ENCODE results near the gene ADD2. TPM values are rescaled to one million over a fixed set of nuclear protein-coding genes. Genes with fewer than 3 reads are reported as not detected.

The ADD2 gene
- total RNA-seq, 1 donor from 2014 or later = 10.2 TPM

DNA sequence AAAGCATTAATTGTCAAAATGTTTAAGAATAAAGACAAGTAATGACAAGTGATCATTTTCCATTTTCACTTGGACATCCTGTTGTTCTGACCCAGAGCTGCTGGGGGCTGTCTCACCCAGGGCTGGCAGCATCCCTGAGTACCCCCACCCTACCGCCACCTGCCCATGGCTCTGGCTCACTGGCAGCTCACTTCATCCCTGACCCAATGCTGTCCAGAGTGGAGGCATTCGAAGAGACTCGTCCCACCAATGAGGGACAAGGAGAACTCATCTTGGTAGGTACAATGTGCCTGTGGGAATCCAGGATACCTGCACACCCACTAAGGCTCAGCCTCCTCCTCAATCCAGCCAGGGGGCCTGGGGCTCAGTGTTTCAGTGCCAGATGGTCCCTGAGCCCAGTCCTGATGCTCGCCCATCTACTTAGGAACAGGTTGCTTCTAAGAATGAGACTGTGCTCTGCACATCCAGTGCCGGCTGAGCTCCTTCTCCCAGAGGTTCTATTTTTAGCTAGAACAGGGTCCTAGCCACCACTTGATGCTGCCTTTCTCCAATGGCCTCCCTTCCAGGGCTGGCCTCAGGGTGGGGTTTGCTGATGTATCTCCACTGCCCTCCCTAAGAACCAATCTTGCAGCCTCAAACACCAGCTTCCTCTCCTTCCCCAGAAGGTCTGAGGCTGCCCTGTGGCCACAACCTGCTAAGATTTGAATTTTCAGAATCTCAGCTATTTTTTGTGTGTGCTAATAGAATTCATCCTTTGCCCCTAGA is 53.7 kb downstream of the ADD2 start:
- Histone ChIP-seq H3K9me3 (no peaks in the 10 kb centered on the region), H3K36me3 (no peaks in the 10 kb centered on the region), H3K4me1 (no peaks in the 10 kb centered on the region), H3K4me3 (no peak overlapping the region), H3K27me3 (no peaks in the 10 kb centered on the region), H3K27ac (no peak overlapping the region)
- intact Hi-C loops (cut with DNase I) = no loop called here
- no peak for TF ChIP-seq CTCF (IDR thresholded peaks at IDR 0.05)
- peak in 1 of 2 donors; percentile 24 for DNase-seq (ENCODE audit: low spot score in 2 of 2)

DNA sequence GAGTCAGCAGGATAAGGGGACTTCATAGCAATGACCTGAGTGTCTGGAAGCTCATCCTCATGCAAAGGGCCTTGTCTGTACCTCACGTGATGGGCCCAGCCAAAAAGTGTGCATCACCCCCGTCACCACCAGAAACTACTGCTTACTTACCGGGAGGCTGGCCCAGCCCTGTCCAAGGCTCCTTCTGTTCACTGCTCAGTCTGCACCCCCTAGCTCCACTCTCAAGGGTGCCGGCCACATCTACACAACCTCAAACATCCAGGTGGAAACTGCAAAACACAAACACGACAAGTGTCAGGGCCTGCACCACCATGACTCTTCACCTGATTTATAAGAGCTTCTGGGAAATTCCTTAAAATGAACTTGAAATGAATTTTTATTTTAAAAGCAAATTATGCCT is 55.1 kb downstream of the ADD2 start:
- TF ChIP-seq CTCF (IDR thresholded peaks at IDR 0.05) = no peak
- no peaks in the 10 kb centered on the region for H3K4me1 ChIP-seq

DNA sequence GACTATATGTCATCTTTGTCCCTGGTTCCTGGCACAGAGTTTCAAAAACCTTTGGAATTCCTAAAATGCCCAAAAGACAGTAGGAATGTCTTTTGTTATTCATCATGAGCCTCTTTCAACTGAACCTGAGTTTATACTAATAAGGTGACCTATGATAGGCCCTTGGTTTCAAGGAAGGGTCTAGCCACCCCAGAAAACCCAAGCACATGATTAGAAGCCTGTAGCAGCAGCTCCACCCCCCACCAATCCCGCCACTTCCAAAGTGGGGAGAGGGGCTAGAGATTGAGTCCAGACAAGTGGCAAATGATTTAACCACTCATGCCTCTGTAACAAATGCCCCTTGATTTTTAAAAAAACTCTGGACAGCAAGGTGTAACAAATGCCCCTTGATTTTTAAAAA is 56.8 kb downstream of the ADD2 start:
- Histone ChIP-seq H3K4me3 (no peak overlapping the region), H3K4me1 (no peaks in the 10 kb centered on the region), H3K36me3 (no peaks in the 10 kb centered on the region), H3K27ac (no peak overlapping the region), H3K27me3 (no peaks in the 10 kb centered on the region), H3K9me3 (no peaks in the 10 kb centered on the region)
- no peak for TF ChIP-seq CTCF (IDR thresholded peaks at IDR 0.05)
- intact Hi-C loops (cut with DNase I) = no loop called here
- no peak for DNase-seq (ENCODE audit: low spot score in 2 of 2)

More for the DNA sequence above, 55.1 kb downstream of the ADD2 start:
- intact Hi-C loops (cut with DNase I) = no loop called here
- Histone ChIP-seq H3K27ac (no peak overlapping the region), H3K27me3 (no peaks in the 10 kb centered on the region), H3K4me3 (no peak overlapping the region), H3K36me3 (no peaks in the 10 kb centered on the region), H3K9me3 (no peaks in the 10 kb centered on the region)
- DNase-seq (ENCODE audit: low spot score in 2 of 2) = peak in 1 of 2 donors; percentile 48

DNA sequence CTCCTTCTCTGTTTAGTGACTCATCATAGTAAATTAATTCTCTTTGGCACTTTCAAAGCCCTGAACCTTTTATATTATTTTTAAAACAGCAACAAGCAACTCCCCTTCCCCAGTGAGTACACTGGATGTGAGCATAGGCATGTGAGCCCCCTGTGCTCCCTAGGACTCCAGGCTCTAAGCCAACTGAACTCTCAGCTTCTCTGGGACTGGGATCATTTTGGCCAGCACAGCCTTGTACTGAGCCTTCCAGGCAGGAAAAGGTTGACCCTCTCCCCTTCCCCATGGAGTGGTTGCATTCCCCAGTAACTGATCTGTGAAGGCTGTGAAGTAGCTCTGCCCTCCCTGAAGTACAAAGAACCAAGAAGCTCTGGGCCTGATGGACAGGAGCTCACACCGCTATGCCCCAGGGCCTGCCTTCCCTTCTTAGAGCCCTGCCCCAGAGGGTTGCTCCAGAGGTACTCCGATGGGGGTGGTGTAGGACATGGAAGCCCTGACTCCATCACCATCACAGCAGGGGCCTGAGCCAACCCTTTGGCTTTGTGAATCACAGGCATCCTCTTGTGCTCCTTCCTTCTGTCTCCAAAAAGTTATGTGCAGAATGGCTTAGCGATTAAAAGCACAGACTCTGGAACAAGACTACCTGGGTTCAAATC is 57.8 kb downstream of the ADD2 start:
- intact Hi-C loops (cut with DNase I) = no loop called here
- Histone ChIP-seq H3K4me3 (no peak overlapping the region), H3K4me1 (no peaks in the 10 kb centered on the region), H3K27me3 (no peaks in the 10 kb centered on the region), H3K27ac (no peak overlapping the region), H3K36me3 (no peaks in the 10 kb centered on the region), H3K9me3 (no peaks in the 10 kb centered on the region)
- no peak for DNase-seq (ENCODE audit: low spot score in 2 of 2)
- TF ChIP-seq CTCF (IDR thresholded peaks at IDR 0.05) = no peak

DNA sequence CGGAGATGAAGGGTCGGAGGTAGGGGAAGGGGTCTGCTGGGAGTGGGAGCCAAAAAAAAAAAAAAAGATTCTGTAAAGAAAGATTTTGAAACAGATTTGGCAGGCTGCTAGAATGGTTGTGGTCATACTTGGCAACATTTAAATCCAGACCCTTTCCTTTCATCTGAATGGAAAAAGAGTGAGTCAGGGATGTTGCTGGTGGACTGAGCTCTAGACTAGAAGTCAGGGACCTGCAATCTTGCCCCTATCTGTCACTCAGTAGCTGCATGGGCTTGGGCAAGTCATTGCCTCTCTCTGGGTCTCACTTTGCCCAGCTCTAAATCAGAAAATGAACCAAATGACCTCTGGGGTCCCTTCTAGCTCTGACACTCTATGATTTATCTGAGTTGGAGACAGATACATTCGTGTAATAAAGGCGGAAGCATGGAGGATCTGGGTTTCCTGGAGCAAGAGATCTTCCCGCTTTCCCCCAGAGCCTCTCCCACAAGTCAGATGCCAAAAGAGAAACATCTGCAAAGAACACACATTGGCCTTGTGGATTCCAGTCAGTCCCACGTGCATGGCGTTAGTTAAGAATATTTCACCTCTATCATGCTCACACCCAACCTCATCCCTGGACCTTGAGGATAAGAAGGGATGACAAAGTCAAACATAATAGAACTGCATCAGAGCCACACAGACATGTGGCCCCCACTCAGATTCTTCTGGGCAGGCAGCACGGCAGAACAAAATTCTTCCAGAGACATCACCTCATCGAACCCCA is 58.5 kb downstream of the ADD2 start:
- H3K27ac ChIP-seq = no peak overlapping the region
- TF ChIP-seq CTCF (IDR thresholded peaks at IDR 0.05) = no peak
- no peak overlapping the region for H3K4me3 ChIP-seq
- no peaks in the 10 kb centered on the region for H3K27me3 ChIP-seq
- intact Hi-C loops (cut with DNase I) = no loop called here
- H3K4me1 ChIP-seq = no peaks in the 10 kb centered on the region
- DNase-seq (ENCODE audit: low spot score in 2 of 2) = no peak
- no peaks in the 10 kb centered on the region for H3K9me3 ChIP-seq
- H3K36me3 ChIP-seq = no peaks in the 10 kb centered on the region
